Thyroid gland (tissue), 4 donors: ENCODE data around the gene CUTA. TPM values are rescaled to one million over a fixed set of nuclear protein-coding genes. Genes with fewer than 3 reads are reported as not detected.

ENCODE experiments used
- DNase-seq, 2 donors: peaks; one replicate each; pipeline ENCODE4 v3.0.0-alpha.2; 2019
- H3K27ac ChIP-seq, 3 donors: fragments of 200-600 bp; sonication (generic); 1 replicate in 2 of 3; 2 replicates in 1 of 3; pipeline ENCODE4 v1.5.1; 2016 to 2019; ENCODE audit warnings: mild to moderate bottlenecking in 1 of 3, moderate library complexity in 1 of 3
- H3K27me3 ChIP-seq: fragments of 200-600 bp; sonication (generic); one replicate; pipeline ENCODE4 v1.5.1; 2019
- H3K36me3 ChIP-seq, 2 donors: fragments of 200-600 bp; sonication (generic); one replicate each; pipeline ENCODE4 v1.5.1; 2016 to 2019
- H3K4me1 ChIP-seq, 2 donors: fragments of 200-600 bp; sonication (generic); one replicate each; pipeline ENCODE4 v1.5.1; 2017 to 2019
- H3K4me3 ChIP-seq, 3 donors: fragments of 200-600 bp; sonication (generic); replicated peaks in 1 of 3; 1 replicate in 2 of 3; 2 replicates in 1 of 3; pipeline ENCODE4 v1.5.1; 2016; ENCODE audit warnings: mild to moderate bottlenecking in 1 of 3
- H3K9me3 ChIP-seq: fragments of 200-600 bp; sonication (generic); one replicate; pipeline ENCODE4 v1.5.1; 2017
- POLR2A ChIP-seq, 2 donors: fragments of 450-650 bp; IDR thresholded peaks; one replicate each; pipeline ENCODE4 v1.6.1; 2017; ENCODE audit warnings: antibody characterized with exemption in 2 of 2, mild to moderate bottlenecking in 2 of 2, moderate library complexity in 1 of 2
- WGBS, 2 donors: methylation state at CpG; one replicate each; pipeline ENCODE4 v1.1.5; 2017; 5-methylcytosine and 5-hydroxymethylcytosine counted together
- intact Hi-C: fragments of 100-400 bp; cut with DNase I; formaldehyde crosslinking; loops from one replicate; pipeline ENCODE4 v1.15.1; 2023
- microRNA-seq: library from miRNA; unstranded; fragments of <30 nt; microRNA quantifications from one replicate; pipeline ENCODE4, GENCODE V29; 2016
- small RNA-seq: library from RNA; depleted of rRNA; stranded (forward); fragments of <200 nt; gene quantifications from one replicate; pipeline ENCODE3, GENCODE V24; 2016
- total RNA-seq, 4 donors: library from RNA; depleted of rRNA; stranded (reverse); fragments of >200 nt; gene quantifications; one replicate each; pipeline ENCODE4 v1.2.3, GENCODE V29; 2016
- TF ChIP-seq, protein P1 (sequence below), 6 experiments: fragments of 200-600 bp in 3 of 6; fragments of 450-650 bp in 3 of 6; sonication (generic) in 3 of 6; IDR thresholded peaks; one replicate each; pipeline ENCODE4 v1.5.1; 2016 to 2019; ENCODE audit warnings: antibody characterized with exemption in 6 of 6, mild to moderate bottlenecking in 2 of 6, inconsistent platforms in 1 of 6, moderate library complexity in 1 of 6

CUTA gene
- total RNA-seq, 4 donors from 2014 or later: 165 to 296 (median 257) TPM

DNA sequence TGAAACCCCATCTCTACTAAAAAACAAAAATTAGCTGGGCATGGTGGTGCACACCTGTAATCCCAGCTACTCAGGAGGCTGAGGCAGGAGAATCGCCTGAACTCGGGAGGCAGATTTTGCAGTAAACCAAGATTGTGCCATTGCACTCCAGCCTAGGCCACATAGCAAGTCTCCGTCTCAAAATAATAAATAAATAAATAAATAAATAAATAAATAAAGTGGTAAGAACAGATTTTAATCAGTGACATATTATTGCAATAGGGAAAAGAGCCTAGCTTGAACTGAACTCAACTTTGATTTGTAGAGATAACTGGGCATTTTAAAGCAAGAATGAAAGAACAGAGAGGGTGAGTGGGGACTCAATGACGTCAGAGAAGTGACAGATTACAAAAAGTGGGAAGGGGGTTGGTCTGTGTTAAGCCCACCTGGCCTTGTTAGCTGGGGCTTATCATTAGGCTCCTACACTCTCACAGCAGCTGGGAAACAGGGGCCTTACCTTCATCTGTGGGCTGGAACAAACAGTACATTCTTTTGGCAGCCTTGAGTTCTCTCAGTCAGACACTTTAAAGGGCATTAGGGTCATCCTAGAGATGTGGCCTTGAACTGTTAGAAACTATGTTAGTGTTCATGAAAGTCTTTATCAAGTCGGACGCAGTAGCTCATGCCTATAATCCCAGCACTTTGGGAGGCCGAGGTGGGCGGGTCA, 50.7 kb downstream of the CUTA start:
- TF ChIP-seq, protein P1, sequence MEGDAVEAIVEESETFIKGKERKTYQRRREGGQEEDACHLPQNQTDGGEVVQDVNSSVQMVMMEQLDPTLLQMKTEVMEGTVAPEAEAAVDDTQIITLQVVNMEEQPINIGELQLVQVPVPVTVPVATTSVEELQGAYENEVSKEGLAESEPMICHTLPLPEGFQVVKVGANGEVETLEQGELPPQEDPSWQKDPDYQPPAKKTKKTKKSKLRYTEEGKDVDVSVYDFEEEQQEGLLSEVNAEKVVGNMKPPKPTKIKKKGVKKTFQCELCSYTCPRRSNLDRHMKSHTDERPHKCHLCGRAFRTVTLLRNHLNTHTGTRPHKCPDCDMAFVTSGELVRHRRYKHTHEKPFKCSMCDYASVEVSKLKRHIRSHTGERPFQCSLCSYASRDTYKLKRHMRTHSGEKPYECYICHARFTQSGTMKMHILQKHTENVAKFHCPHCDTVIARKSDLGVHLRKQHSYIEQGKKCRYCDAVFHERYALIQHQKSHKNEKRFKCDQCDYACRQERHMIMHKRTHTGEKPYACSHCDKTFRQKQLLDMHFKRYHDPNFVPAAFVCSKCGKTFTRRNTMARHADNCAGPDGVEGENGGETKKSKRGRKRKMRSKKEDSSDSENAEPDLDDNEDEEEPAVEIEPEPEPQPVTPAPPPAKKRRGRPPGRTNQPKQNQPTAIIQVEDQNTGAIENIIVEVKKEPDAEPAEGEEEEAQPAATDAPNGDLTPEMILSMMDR (IDR thresholded peaks at IDR 0.05): no peak
- no peak for TF ChIP-seq POLR2A (IDR thresholded peaks at IDR 0.05)
- H3K4me3 ChIP-seq: no peak overlapping the region
- H3K27me3 ChIP-seq: no peaks in the 10 kb centered on the region
- WGBS, 2 donors: 85 to 89% methylated on average over 6 to 8 of the region's 8 CpGs
- H3K4me1 ChIP-seq: peaks cover 7 to 30% of the 10 kb centered on the region in 2 donors
- intact Hi-C loops: no loop called here
- H3K27ac ChIP-seq: no peak overlapping the region
- no peak for DNase-seq
- no peaks in the 10 kb centered on the region for H3K36me3 ChIP-seq
- no peaks in the 10 kb centered on the region for H3K9me3 ChIP-seq

Small RNA genes within 50 kb of the gene (microRNA-seq; reads per million reads assigned to microRNA genes)
- not detected for gene MIR5004

Small RNA genes within 50 kb of the gene (small RNA-seq; reads per million reads assigned to genes)
- gene RPL35AP4 (not detected), gene ZBTB9 (not detected)

Other genes with a start within 250 kb of the CUTA start
- gene COL11A2, start 225.6 kb downstream of the CUTA start, total RNA-seq: 1 to 10 TPM in 3 of 4 donors, under 1 TPM in 1; 0.68 to 2.8 (median 2.0) TPM
- gene RXRB, start 217.4 kb downstream of the CUTA start, total RNA-seq: 10 to 100 TPM; 29.6 to 46.8 (median 41.2) TPM
- 100 to 1,000 TPM in 3 of 4 donors, 10 to 100 TPM in 1; 90.8 to 191 (median 153) TPM for gene SLC39A7, start 217.2 kb downstream of the CUTA start, total RNA-seq
- 10 to 100 TPM; 30.2 to 79.4 (median 40.9) TPM for gene HSD17B8, start 213.5 kb downstream of the CUTA start, total RNA-seq
- gene RING1, start 209.6 kb downstream of the CUTA start, total RNA-seq: 10 to 100 TPM; 20.3 to 40.2 (median 24.7) TPM
- 10 to 100 TPM; 45.5 to 64.8 (median 54.8) TPM for gene VPS52, start 146.2 kb downstream of the CUTA start, total RNA-seq
- 1,000 to 10,000 TPM; 1,790 to 3,429 (median 2,432) TPM for gene RPS18, start 146.0 kb downstream of the CUTA start, total RNA-seq
- 10 to 100 TPM; 10.5 to 19.8 (median 16.4) TPM for gene B3GALT4, start 141.0 kb downstream of the CUTA start, total RNA-seq
- 10 to 100 TPM; 25.8 to 63.9 (median 45.2) TPM for gene WDR46, start 128.9 kb downstream of the CUTA start, total RNA-seq
- gene PFDN6, start 128.5 kb downstream of the CUTA start, total RNA-seq: 10 to 100 TPM; 29.1 to 51.9 (median 35.6) TPM
- gene RGL2, start 119.2 kb downstream of the CUTA start, total RNA-seq: 10 to 100 TPM; 66.8 to 78.5 (median 71.3) TPM
- 100 to 1,000 TPM in 3 of 4 donors, 10 to 100 TPM in 1; 86.4 to 151 (median 132) TPM for gene TAPBP, start 104.0 kb downstream of the CUTA start, total RNA-seq
- 10 to 100 TPM; 17.9 to 30.3 (median 26.3) TPM for gene ZBTB22, start 100.4 kb downstream of the CUTA start, total RNA-seq
- gene DAXX, start 95.1 kb downstream of the CUTA start, total RNA-seq: 10 to 100 TPM; 33.7 to 53.2 (median 38.9) TPM
- 1 to 10 TPM in 2 of 4 donors, under 1 TPM in 2; 0.13 to 4.3 (median 0.91) TPM for gene KIFC1, start 26.3 kb downstream of the CUTA start, total RNA-seq
- gene PHF1, start 7.1 kb downstream of the CUTA start, total RNA-seq: 100 to 1,000 TPM in 1 of 4 donors, 10 to 100 TPM in 3; 75.3 to 109 (median 88.5) TPM
- 10 to 100 TPM in 3 of 4 donors, 1 to 10 TPM in 1; 10.0 to 15.3 (median 12.2) TPM for gene SYNGAP1, start 2.0 kb upstream of the CUTA start, total RNA-seq
- gene ZBTB9, start 36.5 kb upstream of the CUTA start, total RNA-seq: 1 to 10 TPM; 4.1 to 5.9 (median 4.6) TPM
- 1 to 10 TPM; 2.3 to 8.5 (median 4.6) TPM for gene BAK1, start 162.2 kb upstream of the CUTA start, total RNA-seq
- 100 to 1,000 TPM in 2 of 4 donors, 10 to 100 TPM in 2; 77.8 to 145 (median 105) TPM for gene ITPR3, start 203.2 kb upstream of the CUTA start, total RNA-seq